Adipose tissue (tissue), 3 donors: ENCODE data around the gene ZNF853. TPM values are rescaled to one million over a fixed set of nuclear protein-coding genes. Genes with fewer than 3 reads are reported as not detected.

Experiments
- polyA plus RNA-seq, 3 donors: library from polyadenylated mRNA; stranded (reverse); fragments of 200-250 nt; gene quantifications; one replicate each; pipeline ENCODE4 v1.2.3, GENCODE V29; 2013
- donor health status: healthy with polysubstance abuse.
- donor health status: Bipolar disorder and iron deficiency.
- donor health status: healthy.

The ZNF853 gene
- polyA plus RNA-seq, 3 donors, result 1.7 to 2.7 (median 2.0) TPM

Other genes with a start within 250 kb of the ZNF853 start
- 100 to 1,000 TPM in 2 of 3 donors, 10 to 100 TPM in 1; 84.0 to 187 (median 186) TPM for gene RAC1, start 241.1 kb upstream of the ZNF853 start, polyA plus RNA-seq
- gene DAGLB, start 167.7 kb upstream of the ZNF853 start, polyA plus RNA-seq, result 1 to 10 TPM; 6.2 to 7.3 (median 7.2) TPM
- gene KDELR2, start 131.5 kb upstream of the ZNF853 start, polyA plus RNA-seq, result 10 to 100 TPM; 59.0 to 95.6 (median 85.8) TPM
- under 1 TPM; 0.03 to 0.37 (median 0.11) TPM for gene GRID2IP, start 64.1 kb upstream of the ZNF853 start, polyA plus RNA-seq
- gene ZDHHC4, start 38.2 kb upstream of the ZNF853 start, polyA plus RNA-seq, result 10 to 100 TPM; 44.6 to 53.6 (median 45.3) TPM
- gene INTS15, start 25.6 kb upstream of the ZNF853 start, polyA plus RNA-seq, result 10 to 100 TPM; 14.3 to 25.6 (median 18.7) TPM
- gene ZNF316, start 21.7 kb downstream of the ZNF853 start, polyA plus RNA-seq, result 10 to 100 TPM; 11.1 to 20.4 (median 16.9) TPM
- 10 to 100 TPM in 1 of 3 donors, 1 to 10 TPM in 2; 5.4 to 12.9 (median 7.1) TPM for gene ZNF12, start 91.3 kb downstream of the ZNF853 start, polyA plus RNA-seq
- under 1 TPM in 2 of 3 donors, not detected in 1; 0.03 to 0.07 TPM for gene RSPH10B2, start 138.5 kb downstream of the ZNF853 start, polyA plus RNA-seq
- 10 to 100 TPM; 11.3 to 29.2 (median 14.1) TPM for gene CCZ1B, start 210.7 kb downstream of the ZNF853 start, polyA plus RNA-seq